ENCODE data around the gene FCMR. TPM values are rescaled to one million over a fixed set of nuclear protein-coding genes. Genes with fewer than 3 reads are reported as not detected.

Gene FCMR
- total and polyA plus RNA-seq, 10 of the 15 experiments (the other 5 are each of a cell fraction or from before 2014, with no cell fraction given), result 79.7 to 245 (median 123) TPM

DNA sequence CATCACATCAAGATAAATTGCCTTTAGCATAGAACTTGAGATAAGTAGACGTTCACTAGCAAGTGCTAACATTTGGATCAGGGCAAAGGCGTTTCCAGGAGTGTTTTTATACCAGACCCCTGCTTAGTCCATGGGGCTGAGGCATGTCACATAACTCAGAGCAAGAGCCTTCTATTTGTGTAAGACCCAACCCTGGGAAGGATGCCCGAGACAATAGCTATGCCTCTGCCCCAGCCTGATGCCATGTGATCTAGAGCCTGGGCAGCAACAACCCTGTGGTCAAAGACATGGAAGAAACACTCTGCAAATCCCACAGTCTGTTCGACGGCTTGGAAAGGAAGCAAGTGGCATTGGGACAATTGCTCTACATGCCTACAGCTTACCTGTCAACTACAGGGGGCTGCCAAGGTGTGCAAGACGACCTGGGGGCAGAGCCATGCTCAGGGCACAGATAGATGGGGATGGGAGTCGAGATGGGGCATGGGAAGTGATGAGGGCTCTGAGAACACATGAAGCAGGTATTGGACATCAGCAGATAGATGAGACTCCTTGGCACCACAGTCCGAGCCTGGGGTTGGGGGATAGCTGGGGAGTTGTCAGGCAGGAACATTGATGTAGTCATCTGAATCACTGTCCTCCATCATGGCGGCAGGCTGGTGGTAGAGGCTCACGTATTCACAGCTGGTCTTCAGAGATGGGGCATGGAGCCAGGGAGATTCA is 17.2 kb downstream of the FCMR start:
- DNase-seq (ENCODE audit: low read depth, low spot score), result no peak
- CTCF ChIA-PET, result interaction anchor here (1.3 to 5.9 kb wide), 5 partner anchors 8 to 76 kb away, joined by 3 to 59 read pairs (median 3); partner anchors contain the start of genes IL20 and IL24
- H3K4me2 ChIP-seq (ENCODE audit: control insufficient read depth, insufficient read depth), result no peak overlapping the region
- no peaks in the 10 kb centered on the region; the same call in 1 of the 2 replicates for H3K4me1 ChIP-seq (ENCODE audit: control insufficient read depth, insufficient read depth, low read length)
- no peaks in the 10 kb centered on the region for H3K79me2 ChIP-seq (ENCODE audit: control insufficient read depth, insufficient read depth, low read length)
- no TSS peak for BruUV-seq (replicated peaks)
- no peaks in the 10 kb centered on the region; the same call in 1 of the 2 replicates for H4K20me1 ChIP-seq (ENCODE audit: control insufficient read depth, insufficient read depth)
- no peak overlapping the region for H3K9ac ChIP-seq (ENCODE audit: control insufficient read depth, insufficient read depth, low read length)
- POLR2A ChIA-PET, result interaction anchor here (1.4 kb wide), 1 partner anchor 13 kb away, joined by 3 read pairs; no protein-coding TSS in a partner anchor
- H3K36me3 ChIP-seq (ENCODE audit: control insufficient read depth in 2 of 2, insufficient read depth in 2 of 2, low read length in 1 of 2), result peaks cover 18 to 32% of the 10 kb centered on the region in 2 experiments
- no peak overlapping the region for H2AFZ ChIP-seq (ENCODE audit: control insufficient read depth, low read depth, low read length)
- ATAC-seq, result no peak
- H3K9me3 ChIP-seq (replicated peaks; ENCODE audit: control insufficient read depth, insufficient read depth, low read length), result no peaks in the 10 kb centered on the region
- RAD21 ChIA-PET (ENCODE audit: unreplicated experiment), result interaction anchor here (0.7 to 1.2 kb wide), 4 partner anchors 31 to 178 kb away, joined by 3 to 4 read pairs (median 3); no protein-coding TSS in a partner anchor
- H3K4me3 ChIP-seq, result no peak overlapping the region
- in situ Hi-C loops (cut with MboI), result no loop called here
- H3K27me3 ChIP-seq (replicated peaks in 1 of 2; ENCODE audit: control insufficient read depth in 2 of 2, insufficient read depth in 2 of 2, low read length in 1 of 2), result no peaks in the 10 kb centered on the region
- no peak for FAIRE-seq
- TF ChIP-seq RUNX3 (IDR thresholded peaks at IDR 0.05; ENCODE audit: low read length) (0 out of 2 replicates have a peak, but pooled peaks have one; percentile 1), RB1 (IDR thresholded peaks at IDR 0.05; ENCODE audit: borderline replicate concordance) (no peak), ZNF274 (IDR thresholded peaks at IDR 0.05; ENCODE audit: insufficient read depth, insufficient read length) (no peak)
- TF ChIP-seq, protein P1, sequence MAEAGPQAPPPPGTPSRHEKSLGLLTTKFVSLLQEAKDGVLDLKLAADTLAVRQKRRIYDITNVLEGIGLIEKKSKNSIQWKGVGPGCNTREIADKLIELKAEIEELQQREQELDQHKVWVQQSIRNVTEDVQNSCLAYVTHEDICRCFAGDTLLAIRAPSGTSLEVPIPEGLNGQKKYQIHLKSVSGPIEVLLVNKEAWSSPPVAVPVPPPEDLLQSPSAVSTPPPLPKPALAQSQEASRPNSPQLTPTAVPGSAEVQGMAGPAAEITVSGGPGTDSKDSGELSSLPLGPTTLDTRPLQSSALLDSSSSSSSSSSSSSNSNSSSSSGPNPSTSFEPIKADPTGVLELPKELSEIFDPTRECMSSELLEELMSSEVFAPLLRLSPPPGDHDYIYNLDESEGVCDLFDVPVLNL (IDR thresholded peaks at IDR 0.05; ENCODE audit: low read depth, low read length), result no peak
- no peak overlapping the region for H3K27ac ChIP-seq (ENCODE audit: control insufficient read depth, insufficient read depth)
- intact Hi-C loops (cut with micrococcal nuclease; ENCODE audit: unreplicated experiment), result no loop called here
- 87% methylated on average over 10 of the region's 10 CpGs for WGBS (ENCODE audit: insufficient coverage, insufficient replicate concordance, low lambda C conversion rate, missing lambda C conversion rate)
- SMC1A ChIA-PET (ENCODE audit: uncharacterized antibody, unreplicated experiment), result interaction anchor here (1.0 to 2.5 kb wide), 6 partner anchors 27 to 109 kb away, joined by 3 to 9 read pairs (median 5); partner anchors contain the start of gene IL20

DNA sequence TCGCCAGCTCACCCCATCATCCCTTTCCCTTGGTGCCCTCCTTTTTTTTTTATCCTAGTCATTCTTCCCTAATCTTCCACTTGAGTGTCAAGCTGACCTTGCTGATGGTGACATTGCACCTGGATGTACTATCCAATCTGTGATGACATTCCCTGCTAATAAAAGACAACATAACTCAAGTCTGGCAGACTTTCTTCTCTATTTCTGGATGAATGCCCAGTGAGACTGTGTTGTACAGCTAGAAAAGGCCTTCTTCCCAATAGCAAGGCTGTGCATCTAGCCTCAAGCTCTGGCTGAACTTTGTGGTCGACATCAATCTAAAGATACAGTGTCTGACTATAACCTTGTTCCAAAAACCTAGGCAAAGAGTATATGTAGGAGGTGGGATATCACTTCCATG is 18.1 kb downstream of the FCMR start:
- ChIA-PET SMC1A (ENCODE audit: uncharacterized antibody, unreplicated experiment) (interaction anchor here (1.1 to 1.5 kb wide), 2 partner anchors 15 to 79 kb away, joined by 3 read pairs; no protein-coding TSS in a partner anchor), CTCF (interaction anchor here (0.9 to 1.7 kb wide), 2 partner anchors 28 to 30 kb away, joined by 3 read pairs; no protein-coding TSS in a partner anchor), RAD21 (ENCODE audit: unreplicated experiment) (no interaction called here), POLR2A (no interaction called here)
- no peaks in the 10 kb centered on the region for H3K4me1 ChIP-seq (ENCODE audit: control insufficient read depth, insufficient read depth, low read length)
- no peak overlapping the region for H3K27ac ChIP-seq (ENCODE audit: control insufficient read depth, insufficient read depth)
- no peak for DNase-seq (ENCODE audit: low read depth, low spot score)
- in situ Hi-C loops (cut with MboI), result no loop called here
- TF ChIP-seq CREM (IDR thresholded peaks at IDR 0.05; ENCODE audit: low read depth) (no peak), MYB (IDR thresholded peaks at IDR 0.05; ENCODE audit: borderline replicate concordance, low read depth, low read length) (no peak), BRCA1 (IDR thresholded peaks at IDR 0.05; ENCODE audit: low read depth, low read length) (no peak), SRF (IDR thresholded peaks at IDR 0.05; ENCODE audit: low read depth in 2 of 2, low read length in 2 of 2) (no peak), CBFB (IDR thresholded peaks at IDR 0.05; ENCODE audit: low read depth) (no peak), ZNF622 (IDR thresholded peaks at IDR 0.05) (no peak)
- TF ChIP-seq, protein P2, sequence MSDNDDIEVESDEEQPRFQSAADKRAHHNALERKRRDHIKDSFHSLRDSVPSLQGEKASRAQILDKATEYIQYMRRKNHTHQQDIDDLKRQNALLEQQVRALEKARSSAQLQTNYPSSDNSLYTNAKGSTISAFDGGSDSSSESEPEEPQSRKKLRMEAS (IDR thresholded peaks at IDR 0.05; ENCODE audit: low read depth, low read length), result no peak
- TF ChIP-seq, protein P3, sequence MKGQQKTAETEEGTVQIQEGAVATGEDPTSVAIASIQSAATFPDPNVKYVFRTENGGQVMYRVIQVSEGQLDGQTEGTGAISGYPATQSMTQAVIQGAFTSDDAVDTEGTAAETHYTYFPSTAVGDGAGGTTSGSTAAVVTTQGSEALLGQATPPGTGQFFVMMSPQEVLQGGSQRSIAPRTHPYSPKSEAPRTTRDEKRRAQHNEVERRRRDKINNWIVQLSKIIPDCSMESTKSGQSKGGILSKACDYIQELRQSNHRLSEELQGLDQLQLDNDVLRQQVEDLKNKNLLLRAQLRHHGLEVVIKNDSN (IDR thresholded peaks at IDR 0.05; ENCODE audit: borderline replicate concordance, extremely low read length, insufficient read depth, low read depth, low read length), result no peak
- no peaks in the 10 kb centered on the region; the same call in 1 of the 2 replicates for H4K20me1 ChIP-seq (ENCODE audit: control insufficient read depth, insufficient read depth)
- 98% methylated on average over 2 of the region's 2 CpGs for WGBS (ENCODE audit: insufficient coverage, insufficient replicate concordance, low lambda C conversion rate, missing lambda C conversion rate)
- ATAC-seq, result no peak
- no TSS peak for BruUV-seq (replicated peaks)
- H3K36me3 ChIP-seq (ENCODE audit: control insufficient read depth in 2 of 2, insufficient read depth in 2 of 2, low read length in 1 of 2), result peaks cover 18 to 29% of the 10 kb centered on the region in 2 experiments
- H3K9ac ChIP-seq (ENCODE audit: control insufficient read depth, insufficient read depth, low read length), result no peak overlapping the region
- H3K9me3 ChIP-seq (replicated peaks; ENCODE audit: control insufficient read depth, insufficient read depth, low read length), result no peaks in the 10 kb centered on the region
- H3K79me2 ChIP-seq (ENCODE audit: control insufficient read depth, insufficient read depth, low read length), result no peaks in the 10 kb centered on the region
- no peak for FAIRE-seq
- no peak overlapping the region for H2AFZ ChIP-seq (ENCODE audit: control insufficient read depth, low read depth, low read length)
- no peak overlapping the region for H3K4me2 ChIP-seq (ENCODE audit: control insufficient read depth, insufficient read depth)
- intact Hi-C loops (cut with micrococcal nuclease; ENCODE audit: unreplicated experiment), result no loop called here
- H3K4me3 ChIP-seq, result no peak overlapping the region
- no peaks in the 10 kb centered on the region for H3K27me3 ChIP-seq (replicated peaks in 1 of 2; ENCODE audit: control insufficient read depth in 2 of 2, insufficient read depth in 2 of 2, low read length in 1 of 2)

All from GM12878 (cell line).